Measurements from ENCODE around the gene SRSF1.

GRCh38 chr17:58040386-58040785 lies 33.3 kb upstream of the SRSF1 start:
- TF ChIP-seq CTCF (IDR thresholded peaks at IDR 0.05) (no peak), POLR2A (IDR thresholded peaks at IDR 0.05) (no peak), EP300 (IDR thresholded peaks at IDR 0.05) (no peak)

Measured in ovary (tissue), 3 donors.